ACC112 (cell line): ENCODE measurements around the gene TRIM66.
A peak's percentile ranks its signal among the peaks of the same experiment; 100 is the strongest.
"Not testable (repeated sequence)": the region's sequence is repeated elsewhere in the genome, so short reads cannot be mapped to it uniquely, and the experiment has no call there.

ENCODE experiments used
- H2AFZ ChIP-seq: fragments of 200-600 bp; sonication (generic); one replicate; pipeline ENCODE4 v1.6.0; 2017; ENCODE audit warnings: antibody characterized with exemption, low read length; ENCODE audit not compliant: unreplicated experiment
- H3K27ac ChIP-seq: fragments of 200-600 bp; sonication (generic); 2 replicates; pipeline ENCODE4 v1.5.1; 2014; ENCODE audit warnings: low read depth, mild to moderate bottlenecking, antibody characterized with exemption, low read length, moderate library complexity
- H3K27me3 ChIP-seq: fragments of 200-600 bp; sonication (generic); 2 replicates; pipeline ENCODE4 v1.6.1; 2014; ENCODE audit warnings: mild to moderate bottlenecking, antibody characterized with exemption, low read length, moderate library complexity, mixed read lengths; ENCODE audit not compliant: insufficient read depth
- H3K36me3 ChIP-seq: fragments of 200-600 bp; sonication (generic); 2 replicates; pipeline ENCODE4 v1.6.1; 2016; ENCODE audit warnings: mild to moderate bottlenecking, antibody characterized with exemption, low read length, moderate library complexity, mixed read lengths; ENCODE audit not compliant: insufficient read depth
- H3K4me1 ChIP-seq: fragments of 200-600 bp; sonication (generic); one replicate; pipeline ENCODE4 v1.6.1; 2016; ENCODE audit warnings: low read length, mixed read lengths; ENCODE audit not compliant: insufficient read depth, unreplicated experiment, control insufficient read depth
- H3K4me3 ChIP-seq: fragments of 200-600 bp; sonication (generic); 2 replicates; pipeline ENCODE4 v1.5.1; 2014; ENCODE audit warnings: mild to moderate bottlenecking, low read depth, low read length
- H3K79me2 ChIP-seq: fragments of 200-600 bp; sonication (generic); one replicate; pipeline ENCODE4 v1.6.0; 2016; ENCODE audit warnings: low read length; ENCODE audit not compliant: control insufficient read depth, unreplicated experiment, insufficient read depth

TRIM66 gene

GRCh38 chr11:8679006-8679405, 3.5 kb downstream of the TRIM66 start:
- Histone ChIP-seq H2AFZ (no peak overlapping the region), H3K4me1 (peaks cover 1% of the 10 kb centered on the region), H3K27ac (no peak overlapping the region), H3K36me3 (peaks cover 16% of the 10 kb centered on the region), H3K79me2 (peaks cover 24% of the 10 kb centered on the region), H3K27me3 (no peaks in the 10 kb centered on the region), H3K4me3 (no peak overlapping the region)

- H3K4me3 ChIP-seq, result no peak overlapping the region
- peaks cover 10% of the 10 kb centered on the region for H3K4me1 ChIP-seq
- peaks cover 6% of the 10 kb centered on the region; the same call in 1 of the 2 replicates for H3K36me3 ChIP-seq
- H3K27ac ChIP-seq, result no peak overlapping the region
- H3K27me3 ChIP-seq, result no peaks in the 10 kb centered on the region
- H3K79me2 ChIP-seq, result peaks cover under 1% of the 10 kb centered on the region
- H2AFZ ChIP-seq, result no peak overlapping the region
Observed at GRCh38 chr11:8676458-8676857, 6.0 kb downstream of the TRIM66 start.

GRCh38 chr11:8674859-8675258, 7.6 kb downstream of the TRIM66 start:
- H3K27ac ChIP-seq, result no peak overlapping the region
- peaks cover 21% of the 10 kb centered on the region for H3K4me1 ChIP-seq
- no peak overlapping the region for H3K4me3 ChIP-seq
- peaks cover 4% of the 10 kb centered on the region; the same call in 1 of the 2 replicates for H3K36me3 ChIP-seq
- H2AFZ ChIP-seq, result no peak overlapping the region
- no peaks in the 10 kb centered on the region for H3K79me2 ChIP-seq
- no peaks in the 10 kb centered on the region for H3K27me3 ChIP-seq

- Histone ChIP-seq H3K27me3 (no peaks in the 10 kb centered on the region), H2AFZ (no peak overlapping the region), H3K4me1 (peaks cover 21% of the 10 kb centered on the region), H3K4me3 (no peak overlapping the region), H3K79me2 (no peaks in the 10 kb centered on the region), H3K36me3 (peaks cover 5% of the 10 kb centered on the region; the same call in 1 of the 2 replicates), H3K27ac (peak overlapping the region; percentile 94)
Observed at GRCh38 chr11:8672346-8672745, 10.1 kb downstream of the TRIM66 start.

GRCh38 chr11:8671651-8672062, 10.8 kb downstream of the TRIM66 start:
- peaks cover 5% of the 10 kb centered on the region; the same call in 1 of the 2 replicates for H3K36me3 ChIP-seq
- H3K4me1 ChIP-seq, result peaks cover 21% of the 10 kb centered on the region
- no peak overlapping the region for H2AFZ ChIP-seq
- peak overlapping the region; percentile 94 for H3K27ac ChIP-seq
- no peak overlapping the region; the same call in 1 of the 2 replicates for H3K4me3 ChIP-seq
- H3K79me2 ChIP-seq, result no peaks in the 10 kb centered on the region
- H3K27me3 ChIP-seq, result no peaks in the 10 kb centered on the region

- Histone ChIP-seq H2AFZ (peak overlapping the region; percentile 35), H3K79me2 (no peaks in the 10 kb centered on the region), H3K4me1 (peaks cover 21% of the 10 kb centered on the region), H3K36me3 (peaks cover 5% of the 10 kb centered on the region; the same call in 1 of the 2 replicates), H3K27me3 (no peaks in the 10 kb centered on the region), H3K4me3 (peak overlapping the region; percentile 30), H3K27ac (peak overlapping the region; percentile 94)
Observed at GRCh38 chr11:8671193-8671612, 11.3 kb downstream of the TRIM66 start.

- H3K36me3 ChIP-seq, H3K4me3 ChIP-seq, H3K27me3 ChIP-seq, H3K79me2 ChIP-seq, H2AFZ ChIP-seq: not testable (repeated sequence)
- peak overlapping the region; percentile 94 for H3K27ac ChIP-seq
- H3K4me1 ChIP-seq, result peaks cover 21% of the 10 kb centered on the region
Observed at GRCh38 chr11:8670081-8670480, 12.4 kb downstream of the TRIM66 start.

- no peak overlapping the region for H2AFZ ChIP-seq
- H3K36me3 ChIP-seq, result peaks cover 8% of the 10 kb centered on the region; the same call in 1 of the 2 replicates
- H3K27ac ChIP-seq, result no peak overlapping the region
- no peaks in the 10 kb centered on the region for H3K79me2 ChIP-seq
- H3K4me3 ChIP-seq, result no peak overlapping the region
- no peaks in the 10 kb centered on the region for H3K27me3 ChIP-seq
- H3K4me1 ChIP-seq, result peaks cover 2% of the 10 kb centered on the region
Observed at GRCh38 chr11:8665222-8665621, 17.2 kb downstream of the TRIM66 start.

DNA sequence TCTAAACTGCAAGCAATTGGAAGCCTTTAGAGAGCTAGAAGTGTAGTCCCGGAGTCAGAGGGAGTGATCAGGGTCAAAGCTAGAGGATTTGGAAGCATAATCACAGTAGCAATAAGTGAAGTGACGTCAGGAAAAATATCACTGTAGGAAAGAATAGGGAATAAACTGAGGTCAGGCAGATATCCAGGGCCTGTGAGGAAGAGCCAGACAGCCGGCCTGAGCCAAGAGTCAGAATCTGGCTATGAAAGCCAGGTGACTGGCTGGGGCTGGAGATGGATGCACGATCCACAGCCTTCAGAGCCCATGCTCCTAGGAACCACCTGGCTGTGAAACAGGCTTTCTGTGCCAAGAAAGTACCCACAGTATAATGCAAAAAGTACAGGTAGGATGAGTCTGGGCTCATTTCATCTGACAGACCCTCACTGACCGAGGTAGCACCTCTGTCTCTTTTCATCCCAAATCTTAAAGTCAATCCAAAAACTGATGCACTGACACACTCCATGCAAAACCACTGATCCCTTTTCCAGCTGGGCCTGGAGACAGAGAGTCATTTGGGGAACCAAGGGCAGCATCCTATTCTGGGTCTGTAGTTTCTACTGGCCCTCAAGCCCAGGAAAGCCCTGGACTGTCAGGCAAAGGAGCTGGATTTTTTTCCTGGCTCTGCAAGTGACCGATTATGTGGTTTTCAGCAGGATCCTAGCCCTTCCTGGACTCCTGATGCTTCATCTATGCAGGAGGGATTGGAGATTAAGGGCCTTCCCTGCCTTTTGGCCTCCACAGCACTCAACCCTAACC, 21.3 kb downstream of the TRIM66 start:
- H3K79me2 ChIP-seq, result no peaks in the 10 kb centered on the region
- peaks cover 3% of the 10 kb centered on the region; the same call in 1 of the 2 replicates for H3K36me3 ChIP-seq
- no peaks in the 10 kb centered on the region for H3K27me3 ChIP-seq
- H3K4me3 ChIP-seq, result no peak overlapping the region
- H2AFZ ChIP-seq, result no peak overlapping the region
- H3K27ac ChIP-seq, result no peak overlapping the region
- H3K4me1 ChIP-seq, result no peaks in the 10 kb centered on the region

- no peaks in the 10 kb centered on the region for H3K27me3 ChIP-seq
- no peaks in the 10 kb centered on the region for H3K4me1 ChIP-seq
- peaks cover 3% of the 10 kb centered on the region; the same call in 1 of the 2 replicates for H3K36me3 ChIP-seq
- no peak overlapping the region for H3K27ac ChIP-seq
- no peaks in the 10 kb centered on the region for H3K79me2 ChIP-seq
- no peak overlapping the region for H3K4me3 ChIP-seq
- H2AFZ ChIP-seq, result no peak overlapping the region
Observed at GRCh38 chr11:8658321-8659057, 24.0 kb downstream of the TRIM66 start.
